ENCODE results near the gene ATP6V0A4. TPM values are rescaled to one million over a fixed set of nuclear protein-coding genes. Genes with fewer than 3 reads are reported as not detected.

Gene ATP6V0A4
- total and polyA plus RNA-seq, 2 donors (not counting 1 experiment from before 2014, with no cell fraction given), result not detected

GRCh38 chr7:138768241-138768640, 29.8 kb downstream of the ATP6V0A4 start:
- Histone ChIP-seq H3K4me3 (ENCODE audit: control extremely low read depth in 1 of 5, extremely low read depth in 1 of 5, insufficient read depth in 1 of 5, low read depth in 2 of 5, low read length in 4 of 5) (no peak overlapping the region), H3K9ac (ENCODE audit: low read length) (no peak overlapping the region), H3K36me3 (replicated peaks in 1 of 2; ENCODE audit: control extremely low read depth in 1 of 2, control insufficient read depth in 1 of 2, extremely low read depth in 1 of 2, insufficient read depth in 2 of 2, low read length in 1 of 2) (no peaks in the 10 kb centered on the region), H3K79me2 (ENCODE audit: control insufficient read depth, insufficient read depth, low read length) (no peaks in the 10 kb centered on the region), H4K20me1 (ENCODE audit: control insufficient read depth, insufficient read depth, low read length, poor library complexity, severe bottlenecking) (no peaks in the 10 kb centered on the region), H3K27ac (ENCODE audit: low read length in 2 of 2) (no peak overlapping the region), H3K4me2 (replicated peaks; ENCODE audit: low read depth, low read length, poor library complexity, severe bottlenecking) (no peak overlapping the region), H3K4me1 (ENCODE audit: control insufficient read depth in 2 of 2, insufficient read depth in 2 of 2, low read length in 2 of 2) (no peaks in the 10 kb centered on the region), H3K9me3 (ENCODE audit: control extremely low read depth in 1 of 3, control insufficient read depth in 2 of 3, insufficient read depth in 1 of 3, low read length in 2 of 3) (peaks cover 0 to 2% (median 0%) of the 10 kb centered on the region in 3 donors), H2AFZ (ENCODE audit: insufficient read depth, low read depth, low read length, poor library complexity, severe bottlenecking) (no peak overlapping the region), H3K27me3 (replicated peaks in 1 of 4; ENCODE audit: control extremely low read depth in 1 of 4, control insufficient read depth in 3 of 4, insufficient read depth in 4 of 4, low read length in 3 of 4) (no peaks in the 10 kb centered on the region)
- ATAC-seq (ENCODE audit: low read depth) (no peak), DNase-seq (no peak)
- CTCF ChIA-PET, result no interaction called here
- WGBS (ENCODE audit: insufficient coverage), result 85% methylated on average over 2 of the region's 2 CpGs
- peaks cover 3% of the 10 kb centered on the region for H3K27me3 Mint-ChIP-seq
- H3K9me3 Mint-ChIP-seq (ENCODE audit: insufficient read depth), result no peaks in the 10 kb centered on the region
- no peak overlapping the region for H3K4me3 Mint-ChIP-seq
- no peak overlapping the region for H3K27ac Mint-ChIP-seq
- POLR2A ChIA-PET, result no interaction called here
- intact Hi-C loops (cut with micrococcal nuclease), result no loop called here
- TF ChIP-seq EZH2 (IDR thresholded peaks at IDR 0.05; ENCODE audit: borderline replicate concordance, insufficient read depth, low read depth, low read length, poor library complexity, severe bottlenecking) (no peak), CTCF (IDR thresholded peaks at IDR 0.05) (no peak)
- H3K4me1 Mint-ChIP-seq, result no peaks in the 10 kb centered on the region

- WGBS (ENCODE audit: insufficient coverage), result 83% methylated on average over 2 of the region's 4 CpGs
Measured at GRCh38 chr7:138756591-138757242, 41.3 kb downstream of the ATP6V0A4 start.

More at GRCh38 chr7:138756591-138757242, 41.3 kb downstream of the ATP6V0A4 start:
- H2AFZ ChIP-seq (ENCODE audit: insufficient read depth, low read depth, low read length, poor library complexity, severe bottlenecking), result no peak overlapping the region
- no peak overlapping the region for H3K4me2 ChIP-seq (replicated peaks; ENCODE audit: low read depth, low read length, poor library complexity, severe bottlenecking)
- H3K27me3 ChIP-seq (replicated peaks in 1 of 4; ENCODE audit: control extremely low read depth in 1 of 4, control insufficient read depth in 3 of 4, insufficient read depth in 4 of 4, low read length in 3 of 4), result no peaks in the 10 kb centered on the region
- Mint-ChIP-seq H3K27ac (no peak overlapping the region), H3K9me3 (ENCODE audit: insufficient read depth) (no peaks in the 10 kb centered on the region), H3K4me1 (no peaks in the 10 kb centered on the region), H3K4me3 (no peak overlapping the region), H3K27me3 (no peaks in the 10 kb centered on the region)
- no peaks in the 10 kb centered on the region for H4K20me1 ChIP-seq (ENCODE audit: control insufficient read depth, insufficient read depth, low read length, poor library complexity, severe bottlenecking)
- no peak overlapping the region for H3K9ac ChIP-seq (ENCODE audit: low read length)
- no peak for TF ChIP-seq CTCF (IDR thresholded peaks at IDR 0.05)
- TF ChIP-seq EZH2 (IDR thresholded peaks at IDR 0.05; ENCODE audit: borderline replicate concordance, insufficient read depth, low read depth, low read length, poor library complexity, severe bottlenecking), result no peak
- intact Hi-C loops (cut with micrococcal nuclease), result no loop called here
- ChIA-PET POLR2A (no interaction called here), CTCF (no interaction called here)
- peaks cover 0 to 2% of the 10 kb centered on the region in 2 donors for H3K4me1 ChIP-seq (ENCODE audit: control insufficient read depth in 2 of 2, insufficient read depth in 2 of 2, low read length in 2 of 2)
- no peak for ATAC-seq (ENCODE audit: low read depth)
- no peak overlapping the region for H3K4me3 ChIP-seq (ENCODE audit: control extremely low read depth in 1 of 5, extremely low read depth in 1 of 5, insufficient read depth in 1 of 5, low read depth in 2 of 5, low read length in 4 of 5)
- no peak for DNase-seq
- no peaks in the 10 kb centered on the region for H3K79me2 ChIP-seq (ENCODE audit: control insufficient read depth, insufficient read depth, low read length)
- H3K27ac ChIP-seq (ENCODE audit: low read length in 2 of 2), result no peak overlapping the region
- H3K36me3 ChIP-seq (replicated peaks in 1 of 2; ENCODE audit: control extremely low read depth in 1 of 2, control insufficient read depth in 1 of 2, extremely low read depth in 1 of 2, insufficient read depth in 2 of 2, low read length in 1 of 2), result no peaks in the 10 kb centered on the region
- peaks cover 0 to 6% (median 0%) of the 10 kb centered on the region in 3 donors for H3K9me3 ChIP-seq (ENCODE audit: control extremely low read depth in 1 of 3, control insufficient read depth in 2 of 3, insufficient read depth in 1 of 3, low read length in 2 of 3)

Data from B cell (primary cell).